ENCODE data around the gene ATP2C1.

The ATP2C1 gene

DNA sequence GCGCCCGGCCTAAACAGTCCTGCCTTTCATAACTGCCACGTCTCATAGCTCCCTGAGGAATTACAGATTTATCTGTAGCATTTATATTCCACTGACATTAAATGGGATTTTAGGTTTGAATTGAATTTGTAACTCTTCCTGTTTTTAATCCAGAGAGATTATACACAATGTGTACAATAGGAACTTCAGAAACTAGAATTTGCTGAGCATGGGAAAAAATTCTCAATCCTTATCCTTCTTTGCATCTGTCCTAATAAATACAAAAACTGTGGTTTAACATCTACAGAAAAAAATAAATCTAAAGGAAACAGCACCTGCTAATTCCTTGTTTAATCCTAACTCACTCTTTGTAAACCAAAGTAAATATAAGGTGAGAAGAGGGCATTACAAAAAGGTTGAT is 135.0 kb downstream of the ATP2C1 start:
- Histone ChIP-seq H3K4me1 (ENCODE audit: control insufficient read depth in 2 of 2, insufficient read depth in 1 of 2, low read depth in 1 of 2, low read length in 2 of 2) (peaks cover 0 to 3% of the 10 kb centered on the region in 2 donors), H3K9me3 (replicated peaks in 1 of 2; ENCODE audit: control insufficient read depth in 2 of 2, insufficient read depth in 1 of 2, low read depth in 1 of 2, low read length in 2 of 2) (no peaks in the 10 kb centered on the region), H3K23ac (ENCODE audit: low read depth, low read length, poor library complexity) (no peak overlapping the region), H3K27me3 (ENCODE audit: control insufficient read depth in 3 of 3, insufficient read depth in 3 of 3, low read depth in 1 of 3, low read length in 3 of 3) (no peaks in the 10 kb centered on the region), H2BK12ac (ENCODE audit: low read length) (no peak overlapping the region), H4K91ac (ENCODE audit: low read depth, low read length, poor library complexity) (no peak overlapping the region), H3K4me2 (ENCODE audit: insufficient read depth, low read length, poor library complexity, severe bottlenecking) (no peak overlapping the region), H2BK15ac (ENCODE audit: low read length) (no peak overlapping the region), H2BK120ac (ENCODE audit: low read depth, low read length) (no peak overlapping the region), H4K8ac (ENCODE audit: low read depth, low read length) (no peak overlapping the region), H2BK5ac (ENCODE audit: low read length) (no peak overlapping the region), H3K9ac (ENCODE audit: low read depth, low read length, poor library complexity) (no peak overlapping the region), H3K4me3 (ENCODE audit: low read length in 2 of 2) (no peak overlapping the region), H3K14ac (ENCODE audit: low read length) (no peak overlapping the region), H2AK5ac (ENCODE audit: low read depth, low read length) (no peak overlapping the region), H3K36me3 (replicated peaks in 1 of 2; ENCODE audit: control insufficient read depth in 2 of 2, insufficient read depth in 2 of 2, low read length in 2 of 2) (peaks cover 0 to 4% of the 10 kb centered on the region in 2 donors), H2AFZ (ENCODE audit: low read length) (no peak overlapping the region), H3K4ac (ENCODE audit: low read length) (no peak overlapping the region), H3K79me1 (ENCODE audit: low read depth, low read length) (no peaks in the 10 kb centered on the region), H3K18ac (ENCODE audit: low read length) (no peak overlapping the region), H3K27ac (replicated peaks; ENCODE audit: low read length) (no peak overlapping the region)
- WGBS, 2 donors (ENCODE audit: extremely low coverage in 2 of 2, insufficient read length in 2 of 2, insufficient replicate concordance in 1 of 2): no CpG with 5 or more reads among the region's 3 CpGs
- DNase-seq (ENCODE audit: low spot score): no peak

- H3K23ac ChIP-seq (ENCODE audit: low read depth, low read length, poor library complexity): no peak overlapping the region
- DNase-seq (ENCODE audit: low spot score): no peak
- no peaks in the 10 kb centered on the region for H3K4me1 ChIP-seq (ENCODE audit: control insufficient read depth in 2 of 2, insufficient read depth in 1 of 2, low read depth in 1 of 2, low read length in 2 of 2)
- H4K8ac ChIP-seq (ENCODE audit: low read depth, low read length): no peak overlapping the region
- H2BK15ac ChIP-seq (ENCODE audit: low read length): no peak overlapping the region
- H3K4me2 ChIP-seq (ENCODE audit: insufficient read depth, low read length, poor library complexity, severe bottlenecking): no peak overlapping the region
- H2BK120ac ChIP-seq (ENCODE audit: low read depth, low read length): no peak overlapping the region
- no peak overlapping the region for H3K9ac ChIP-seq (ENCODE audit: low read depth, low read length, poor library complexity)
- WGBS, 2 donors (ENCODE audit: extremely low coverage in 2 of 2, insufficient read length in 2 of 2, insufficient replicate concordance in 1 of 2): no CpG with 5 or more reads among the region's 3 CpGs
- no peak overlapping the region for H2BK12ac ChIP-seq (ENCODE audit: low read length)
- no peak overlapping the region for H4K91ac ChIP-seq (ENCODE audit: low read depth, low read length, poor library complexity)
- no peak overlapping the region for H3K4me3 ChIP-seq (ENCODE audit: low read length in 2 of 2)
- no peaks in the 10 kb centered on the region for H3K36me3 ChIP-seq (replicated peaks in 1 of 2; ENCODE audit: control insufficient read depth in 2 of 2, insufficient read depth in 2 of 2, low read length in 2 of 2)
- H3K79me1 ChIP-seq (ENCODE audit: low read depth, low read length): no peaks in the 10 kb centered on the region
- H3K4ac ChIP-seq (ENCODE audit: low read length): no peak overlapping the region
- no peak overlapping the region for H2AFZ ChIP-seq (ENCODE audit: low read length)
- H3K9me3 ChIP-seq (replicated peaks in 1 of 2; ENCODE audit: control insufficient read depth in 2 of 2, insufficient read depth in 1 of 2, low read depth in 1 of 2, low read length in 2 of 2): no peaks in the 10 kb centered on the region
- no peak overlapping the region for H2AK5ac ChIP-seq (ENCODE audit: low read depth, low read length)
- no peak overlapping the region for H3K27ac ChIP-seq (replicated peaks; ENCODE audit: low read length)
- H3K27me3 ChIP-seq (ENCODE audit: control insufficient read depth in 3 of 3, insufficient read depth in 3 of 3, low read depth in 1 of 3, low read length in 3 of 3): no peaks in the 10 kb centered on the region
- no peak overlapping the region for H2BK5ac ChIP-seq (ENCODE audit: low read length)
- H3K14ac ChIP-seq (ENCODE audit: low read length): no peak overlapping the region
- H3K18ac ChIP-seq (ENCODE audit: low read length): no peak overlapping the region
These were observed 137.8 kb downstream of the ATP2C1 start for GRCh38 chr3:131031660-131032059.

- Histone ChIP-seq H3K4ac (ENCODE audit: low read length) (no peak overlapping the region), H3K4me3 (ENCODE audit: low read length in 2 of 2) (no peak overlapping the region), H3K9me3 (replicated peaks in 1 of 2; ENCODE audit: control insufficient read depth in 2 of 2, insufficient read depth in 1 of 2, low read depth in 1 of 2, low read length in 2 of 2) (no peaks in the 10 kb centered on the region), H2BK120ac (ENCODE audit: low read depth, low read length) (no peak overlapping the region), H2AK5ac (ENCODE audit: low read depth, low read length) (no peak overlapping the region), H3K9ac (ENCODE audit: low read depth, low read length, poor library complexity) (no peak overlapping the region), H3K27ac (replicated peaks; ENCODE audit: low read length) (no peak overlapping the region), H3K27me3 (ENCODE audit: control insufficient read depth in 3 of 3, insufficient read depth in 3 of 3, low read depth in 1 of 3, low read length in 3 of 3) (no peaks in the 10 kb centered on the region), H2AFZ (ENCODE audit: low read length) (no peak overlapping the region), H2BK5ac (ENCODE audit: low read length) (no peak overlapping the region), H2BK12ac (ENCODE audit: low read length) (no peak overlapping the region), H4K8ac (ENCODE audit: low read depth, low read length) (no peak overlapping the region), H4K91ac (ENCODE audit: low read depth, low read length, poor library complexity) (no peak overlapping the region), H3K4me1 (ENCODE audit: control insufficient read depth in 2 of 2, insufficient read depth in 1 of 2, low read depth in 1 of 2, low read length in 2 of 2) (no peaks in the 10 kb centered on the region), H3K23ac (ENCODE audit: low read depth, low read length, poor library complexity) (no peak overlapping the region), H3K18ac (ENCODE audit: low read length) (no peak overlapping the region), H3K79me1 (ENCODE audit: low read depth, low read length) (no peaks in the 10 kb centered on the region), H3K36me3 (replicated peaks in 1 of 2; ENCODE audit: control insufficient read depth in 2 of 2, insufficient read depth in 2 of 2, low read length in 2 of 2) (no peaks in the 10 kb centered on the region), H3K14ac (ENCODE audit: low read length) (no peak overlapping the region), H3K4me2 (ENCODE audit: insufficient read depth, low read length, poor library complexity, severe bottlenecking) (no peak overlapping the region), H2BK15ac (ENCODE audit: low read length) (no peak overlapping the region)
- no CpG with 5 or more reads among the region's 1 CpG for WGBS, 2 donors (ENCODE audit: extremely low coverage in 2 of 2, insufficient read length in 2 of 2, insufficient replicate concordance in 1 of 2)
- DNase-seq (ENCODE audit: low spot score): peak; percentile 39
These were observed 139.7 kb downstream of the ATP2C1 start for GRCh38 chr3:131033480-131034080.

- no peak overlapping the region for H4K91ac ChIP-seq (ENCODE audit: low read depth, low read length, poor library complexity)
- no peak overlapping the region for H2AFZ ChIP-seq (ENCODE audit: low read length)
- no peak for DNase-seq (ENCODE audit: low spot score)
- H2BK5ac ChIP-seq (ENCODE audit: low read length): no peak overlapping the region
- no peak overlapping the region for H3K23ac ChIP-seq (ENCODE audit: low read depth, low read length, poor library complexity)
- no peak overlapping the region for H3K14ac ChIP-seq (ENCODE audit: low read length)
- H2BK15ac ChIP-seq (ENCODE audit: low read length): no peak overlapping the region
- no peak overlapping the region for H2BK120ac ChIP-seq (ENCODE audit: low read depth, low read length)
- H4K8ac ChIP-seq (ENCODE audit: low read depth, low read length): no peak overlapping the region
- H3K4me3 ChIP-seq (ENCODE audit: low read length in 2 of 2): no peak overlapping the region
- H3K9me3 ChIP-seq (replicated peaks in 1 of 2; ENCODE audit: control insufficient read depth in 2 of 2, insufficient read depth in 1 of 2, low read depth in 1 of 2, low read length in 2 of 2): no peaks in the 10 kb centered on the region
- no peak overlapping the region for H3K27ac ChIP-seq (replicated peaks; ENCODE audit: low read length)
- H3K4me1 ChIP-seq (ENCODE audit: control insufficient read depth in 2 of 2, insufficient read depth in 1 of 2, low read depth in 1 of 2, low read length in 2 of 2): no peaks in the 10 kb centered on the region
- no peak overlapping the region for H2AK5ac ChIP-seq (ENCODE audit: low read depth, low read length)
- H3K18ac ChIP-seq (ENCODE audit: low read length): no peak overlapping the region
- no peak overlapping the region for H3K9ac ChIP-seq (ENCODE audit: low read depth, low read length, poor library complexity)
- H2BK12ac ChIP-seq (ENCODE audit: low read length): no peak overlapping the region
- no peaks in the 10 kb centered on the region for H3K36me3 ChIP-seq (replicated peaks in 1 of 2; ENCODE audit: control insufficient read depth in 2 of 2, insufficient read depth in 2 of 2, low read length in 2 of 2)
- WGBS, 2 donors (ENCODE audit: extremely low coverage in 2 of 2, insufficient read length in 2 of 2, insufficient replicate concordance in 1 of 2): no CpG with 5 or more reads among the region's 1 CpG
- no peaks in the 10 kb centered on the region for H3K79me1 ChIP-seq (ENCODE audit: low read depth, low read length)
- no peak overlapping the region for H3K4me2 ChIP-seq (ENCODE audit: insufficient read depth, low read length, poor library complexity, severe bottlenecking)
- H3K4ac ChIP-seq (ENCODE audit: low read length): no peak overlapping the region
- no peaks in the 10 kb centered on the region for H3K27me3 ChIP-seq (ENCODE audit: control insufficient read depth in 3 of 3, insufficient read depth in 3 of 3, low read depth in 1 of 3, low read length in 3 of 3)
These were observed 142.4 kb downstream of the ATP2C1 start for GRCh38 chr3:131036200-131036816.

All from neuronal stem cell (in vitro differentiated cells).